ENCODE results near the gene TSC2.

DNA sequence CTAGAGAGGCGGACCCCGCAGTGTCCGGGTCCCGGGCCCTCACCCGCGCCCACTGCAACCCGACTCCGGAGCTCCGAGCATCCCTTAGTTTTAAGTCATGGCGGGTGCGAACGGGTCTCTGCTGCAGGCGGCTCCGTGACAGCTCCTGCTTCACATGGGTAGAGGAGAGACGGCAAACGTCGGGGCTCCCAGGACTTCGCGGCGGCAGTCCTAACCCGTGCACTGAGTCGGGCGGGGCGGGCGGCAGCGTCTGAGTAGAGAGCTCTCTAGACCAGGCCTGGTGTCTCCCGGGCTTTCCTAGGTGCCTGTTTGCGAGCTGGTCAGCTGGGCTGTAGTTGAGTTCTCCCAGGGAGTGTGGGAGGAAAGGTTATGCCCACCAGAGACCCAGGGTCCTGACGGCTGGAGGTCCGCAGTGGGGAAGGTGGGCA, 345 bp downstream of the TSC2 start:
- no peak for TF ChIP-seq CTCF (IDR thresholded peaks at IDR 0.05)
- no peak for TF ChIP-seq POLR2AphosphoS5 (IDR thresholded peaks at IDR 0.05)

Data from breast epithelium (tissue), 3 donors.